GM12891 (cell line): ENCODE measurements around the gene TRIM9.

Source experiments
- POLR2A ChIP-seq: IDR thresholded peaks from 2 replicates; pipeline ENCODE4 v1.6.1; 2011; ENCODE audit warnings: low read depth, low read length, control low read depth
- POLR2AphosphoS5 ChIP-seq: IDR thresholded peaks from 2 replicates; pipeline ENCODE4 v1.6.1; 2011; ENCODE audit warnings: low read depth, low read length, control low read depth
- SPI1 ChIP-seq: IDR thresholded peaks from 2 replicates; pipeline ENCODE4 v1.6.1; 2011; ENCODE audit warnings: low read depth, low read length, control low read depth

GRCh38 chr14:50997712-50998111, 97.2 kb downstream of the TRIM9 start:
- no peak for TF ChIP-seq SPI1
- no peak for TF ChIP-seq POLR2A
- TF ChIP-seq POLR2AphosphoS5, result no peak
